ENCODE measurements around the gene PGLYRP1. TPM values are rescaled to one million over a fixed set of nuclear protein-coding genes. Genes with fewer than 3 reads are reported as not detected.

The PGLYRP1 gene
- total RNA-seq, 1 donor from 2014 or later, result not detected

GRCh38 chr19:46032597-46033025 is 9.8 kb upstream of the PGLYRP1 start:
- peak; percentile 30 for DNase-seq (ENCODE audit: low spot score)

- peak; percentile 10 for DNase-seq (ENCODE audit: low spot score)
Observed at GRCh38 chr19:46031781-46032596, 9.1 kb upstream of the PGLYRP1 start.

GRCh38 chr19:46030812-46031550 is 8.1 kb upstream of the PGLYRP1 start:
- DNase-seq (ENCODE audit: low spot score), result no peak

- DNase-seq (ENCODE audit: low spot score), result no peak
Observed at GRCh38 chr19:46025835-46026234, 3.0 kb upstream of the PGLYRP1 start.

GRCh38 chr19:46023311-46023779 is 492 bp upstream of the PGLYRP1 start:
- peak; percentile 17 for DNase-seq (ENCODE audit: low spot score)

- no peak for DNase-seq (ENCODE audit: low spot score)
Observed at GRCh38 chr19:46022061-46022430, 807 bp downstream of the PGLYRP1 start.

GRCh38 chr19:46021531-46022041 is 1.3 kb downstream of the PGLYRP1 start:
- no peak for DNase-seq (ENCODE audit: low spot score)

- no peak for DNase-seq (ENCODE audit: low spot score)
Observed at GRCh38 chr19:46020819-46021125, 2.1 kb downstream of the PGLYRP1 start.

- no peak for DNase-seq (ENCODE audit: low spot score)
Observed at GRCh38 chr19:46019270-46019669, 3.6 kb downstream of the PGLYRP1 start.

GRCh38 chr19:46018729-46019251 is 4.1 kb downstream of the PGLYRP1 start:
- DNase-seq (ENCODE audit: low spot score), result no peak

GRCh38 chr19:46017874-46018675 is 4.8 kb downstream of the PGLYRP1 start:
- DNase-seq (ENCODE audit: low spot score), result no peak

- DNase-seq (ENCODE audit: low spot score), result no peak
Observed at GRCh38 chr19:46017095-46017429, 5.8 kb downstream of the PGLYRP1 start.

GRCh38 chr19:46016426-46017094 is 6.3 kb downstream of the PGLYRP1 start:
- DNase-seq (ENCODE audit: low spot score), result peak; percentile 83

- DNase-seq (ENCODE audit: low spot score), result no peak
Observed at GRCh38 chr19:46015687-46016425, 7.0 kb downstream of the PGLYRP1 start.

GRCh38 chr19:46014941-46015686 is 7.7 kb downstream of the PGLYRP1 start:
- peak; percentile 68 for DNase-seq (ENCODE audit: low spot score)

GRCh38 chr19:46014534-46014933 is 8.3 kb downstream of the PGLYRP1 start:
- no peak for DNase-seq (ENCODE audit: low spot score)

GRCh38 chr19:46009530-46010510 is 13.0 kb downstream of the PGLYRP1 start:
- no peak for DNase-seq (ENCODE audit: low spot score)

GRCh38 chr19:46006411-46006810 is 16.4 kb downstream of the PGLYRP1 start:
- no peak for DNase-seq (ENCODE audit: low spot score)
